ENCODE results near the gene ARFGEF3.
A peak's percentile ranks its signal among the peaks of the same experiment; 100 is the strongest.

Gene ARFGEF3

GRCh38 chr6:138370631-138371451 is 209.1 kb downstream of the ARFGEF3 start:
- DNase-seq = no peak

GRCh38 chr6:138371452-138371711 is 209.6 kb downstream of the ARFGEF3 start:
- DNase-seq = no peak

DNA sequence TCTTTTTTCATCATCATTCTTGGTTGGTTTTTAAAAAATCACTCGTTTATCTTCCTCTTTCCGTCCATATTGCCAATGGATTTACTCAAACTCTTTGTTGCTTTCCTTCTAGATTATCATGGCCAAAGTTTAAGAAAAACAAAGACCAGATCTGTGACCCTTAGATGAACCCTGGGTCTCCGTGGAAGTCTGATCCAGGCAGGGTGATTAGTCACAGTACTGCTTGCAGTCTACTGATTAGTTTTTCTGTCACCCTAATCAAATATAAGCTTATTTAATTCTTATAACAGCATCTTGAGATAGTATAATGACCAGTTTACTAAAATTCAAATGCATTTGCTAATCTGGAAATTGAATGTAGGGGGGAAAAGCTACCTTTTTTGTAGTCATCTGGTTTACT is 210.0 kb downstream of the ARFGEF3 start:
- DNase-seq = no peak

DNA sequence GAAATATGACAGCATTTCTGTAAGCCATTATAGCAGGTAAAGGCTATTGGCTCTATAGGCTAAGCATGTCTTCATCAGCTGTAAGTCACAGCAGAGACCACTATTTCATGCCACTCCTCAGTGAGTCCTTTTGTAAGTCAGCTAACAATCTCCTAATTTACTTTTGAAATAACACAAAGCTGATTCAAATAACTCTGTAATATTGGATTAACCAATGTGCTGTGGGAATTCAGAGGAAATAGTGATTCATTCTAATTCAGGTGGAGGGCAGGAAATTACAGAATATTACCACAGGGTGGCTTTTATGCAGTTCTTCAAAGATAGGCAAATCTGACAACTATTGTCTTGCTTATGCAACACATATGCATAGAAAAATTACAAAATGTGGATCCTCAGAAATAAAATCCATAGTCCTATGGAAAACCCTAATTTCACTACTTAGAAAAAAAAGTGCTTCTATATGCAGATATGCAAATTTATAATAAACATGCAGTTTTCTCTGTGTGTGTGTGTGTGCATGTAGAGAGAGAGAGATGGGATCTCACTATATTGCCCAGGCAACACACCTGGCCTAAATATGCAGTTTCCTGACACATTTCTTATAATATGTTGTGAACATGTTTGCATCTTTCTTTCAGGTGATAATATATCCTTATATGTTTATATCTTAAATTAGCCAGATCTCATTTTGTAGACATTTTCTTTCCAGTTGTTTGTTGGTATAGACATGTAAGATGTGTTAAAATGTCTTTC is 211.1 kb downstream of the ARFGEF3 start:
- DNase-seq = no peak

- no peak for DNase-seq
These were observed 212.5 kb downstream of the ARFGEF3 start for GRCh38 chr6:138374230-138374629.

GRCh38 chr6:138374815-138375214 is 213.1 kb downstream of the ARFGEF3 start:
- DNase-seq = no peak

DNA sequence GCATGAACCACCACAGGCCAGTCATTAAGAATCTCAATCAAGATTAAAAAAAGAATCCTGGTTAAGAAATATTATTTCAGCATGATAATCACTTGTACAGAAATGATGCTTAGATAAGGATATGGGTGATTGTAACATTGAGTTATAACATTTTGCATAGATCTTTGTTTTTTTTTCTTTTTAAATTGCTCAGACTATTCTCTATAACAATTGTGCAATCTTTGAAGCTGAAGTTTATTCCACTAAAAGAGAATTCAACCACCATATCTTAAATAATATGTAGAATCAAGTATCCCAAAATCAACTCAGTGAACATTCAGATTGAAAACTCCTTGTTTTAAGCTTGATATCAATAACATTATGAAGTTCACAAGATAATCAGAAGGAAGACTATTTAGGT is 215.3 kb downstream of the ARFGEF3 start:
- no peak for DNase-seq

DNA sequence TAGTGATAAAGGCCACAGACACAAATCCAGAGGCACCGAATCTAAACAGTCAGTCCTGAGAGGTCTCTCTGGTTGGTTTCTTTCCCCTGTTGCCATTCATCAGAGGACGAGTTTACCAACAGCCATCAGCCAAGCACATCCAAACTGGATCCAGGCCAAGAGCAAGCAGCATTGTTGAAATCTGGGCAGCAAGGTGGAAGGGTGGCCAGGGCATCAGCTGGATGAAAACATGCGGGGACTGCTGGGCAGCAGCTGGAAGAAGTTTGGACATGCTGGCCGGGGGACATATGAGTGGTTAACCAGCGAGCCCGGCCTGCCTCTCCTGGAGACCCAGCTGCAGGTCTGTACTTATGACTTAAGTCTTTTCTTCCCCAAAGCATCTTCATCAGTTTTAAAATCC is 216.1 kb downstream of the ARFGEF3 start, which contains the start of gene SMIM28:
Gene SMIM28, plus strand, starts transcription at position 62 of the 400 bp plus-strand sequence. Its CDS starts 168 bp downstream, at position 230.
- peak; percentile 81 for DNase-seq

DNA sequence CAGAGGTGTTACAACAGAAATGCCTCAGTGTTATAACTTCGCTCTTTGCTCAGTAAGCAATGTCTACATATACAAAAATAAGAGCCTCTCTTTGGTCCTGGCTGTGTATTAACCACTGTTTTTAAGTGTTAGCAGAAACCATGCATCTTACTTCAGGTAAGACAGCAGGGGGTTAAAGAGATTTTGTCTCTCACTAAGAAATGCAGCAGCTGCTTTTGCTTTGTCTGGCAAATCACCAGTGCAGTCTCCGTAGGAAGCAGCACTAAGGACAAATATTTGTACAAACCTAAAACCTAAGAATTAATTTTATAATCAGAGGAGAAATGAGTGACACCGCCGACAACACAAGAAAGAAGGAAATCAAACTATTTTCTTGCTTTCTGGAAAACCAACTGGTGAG is 216.7 kb downstream of the ARFGEF3 start:
- no peak for DNase-seq

DNA sequence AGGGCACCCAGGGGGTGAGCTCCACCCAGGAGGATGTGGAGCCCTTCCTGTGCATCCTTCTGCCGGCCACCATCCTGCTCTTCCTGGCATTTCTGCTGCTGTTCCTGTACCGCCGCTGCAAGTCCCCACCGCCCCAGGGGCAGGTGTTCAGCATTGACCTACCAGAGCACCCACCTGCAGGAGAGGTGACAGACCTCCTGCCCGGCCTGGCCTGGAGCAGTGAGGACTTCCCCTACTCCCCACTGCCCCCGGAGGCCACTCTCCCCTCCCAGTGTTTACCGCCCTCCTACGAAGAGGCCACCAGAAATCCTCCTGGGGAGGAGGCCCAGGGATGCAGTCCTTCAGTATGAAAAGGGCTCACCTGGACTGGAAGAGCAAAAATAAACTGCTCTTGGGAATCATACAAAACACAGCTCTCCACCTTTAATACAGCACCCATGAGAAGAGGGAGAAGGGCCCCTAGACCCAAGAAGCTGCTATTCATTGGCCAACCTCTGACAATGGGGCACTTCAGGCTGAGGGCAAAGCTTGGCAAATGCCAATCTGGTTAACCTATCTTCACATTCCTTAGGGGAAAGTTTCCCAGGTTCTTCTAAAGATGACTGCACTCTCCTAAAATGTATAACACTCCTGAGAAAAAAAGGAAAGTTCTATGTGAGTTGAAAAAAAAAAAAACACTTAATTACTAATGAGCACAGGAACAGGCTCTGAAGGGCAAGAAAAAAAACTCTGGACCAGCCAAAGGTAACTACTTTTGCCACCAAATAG is 220.9 kb downstream of the ARFGEF3 start:
- no peak for DNase-seq

DNA sequence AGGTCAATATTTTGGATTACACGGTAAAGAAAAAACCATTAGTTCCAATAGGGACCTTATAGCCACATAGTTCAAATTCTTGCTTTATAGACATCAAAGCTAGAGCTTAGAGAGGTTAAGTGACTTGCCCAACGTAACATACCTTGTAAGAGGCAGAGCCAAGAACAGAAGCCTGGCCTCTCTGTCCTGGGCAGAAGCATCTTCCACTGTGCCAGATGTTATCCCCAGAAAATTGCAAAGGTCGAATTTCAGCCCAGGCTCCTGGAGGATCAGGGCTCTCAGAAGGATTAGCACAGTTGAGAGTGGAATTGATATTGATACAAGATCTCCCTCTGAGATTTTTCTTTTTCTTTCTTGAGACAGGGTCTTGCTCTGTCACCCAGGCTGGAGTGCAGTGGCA is 222.0 kb downstream of the ARFGEF3 start:
- no peak for DNase-seq

GRCh38 chr6:138386897-138387296 is 225.2 kb downstream of the ARFGEF3 start:
- no peak for DNase-seq

DNA sequence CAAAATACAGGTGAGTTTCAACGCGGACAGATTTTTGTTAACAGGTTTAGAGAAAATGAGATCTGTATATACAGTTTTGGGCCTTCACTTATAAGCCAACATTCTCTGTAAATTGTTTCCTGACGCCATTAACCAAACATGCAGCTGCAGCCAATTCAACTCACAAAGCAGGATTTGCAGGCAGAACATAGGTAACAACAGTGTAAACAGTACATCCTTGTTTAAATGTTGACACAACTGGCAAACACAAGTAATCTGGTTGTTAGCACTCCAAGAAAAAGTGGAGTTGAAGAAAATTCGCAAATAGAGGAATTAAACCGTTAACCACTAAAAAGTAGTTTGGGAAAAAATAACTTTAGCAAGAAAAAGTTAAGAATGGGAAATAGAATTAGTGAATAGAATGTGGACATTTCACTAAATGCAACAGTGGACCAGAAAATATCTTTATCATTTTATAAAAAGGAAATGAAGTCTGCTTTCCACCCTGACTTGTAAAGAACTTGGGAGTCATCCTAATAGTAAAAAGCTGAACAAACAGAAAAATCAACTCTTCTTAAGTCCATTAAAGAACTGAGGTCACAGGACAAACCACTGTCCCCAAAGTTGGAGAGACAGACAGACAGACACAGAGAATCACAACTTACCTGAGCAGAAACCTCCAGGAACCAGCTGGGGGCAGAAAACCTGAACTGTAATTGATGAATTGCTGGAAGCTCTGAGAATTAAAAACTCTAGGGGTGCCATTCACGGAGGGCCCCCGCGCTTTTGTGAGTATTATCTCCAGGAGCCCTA is 226.0 kb downstream of the ARFGEF3 start:
- DNase-seq = peak; percentile 67

DNA sequence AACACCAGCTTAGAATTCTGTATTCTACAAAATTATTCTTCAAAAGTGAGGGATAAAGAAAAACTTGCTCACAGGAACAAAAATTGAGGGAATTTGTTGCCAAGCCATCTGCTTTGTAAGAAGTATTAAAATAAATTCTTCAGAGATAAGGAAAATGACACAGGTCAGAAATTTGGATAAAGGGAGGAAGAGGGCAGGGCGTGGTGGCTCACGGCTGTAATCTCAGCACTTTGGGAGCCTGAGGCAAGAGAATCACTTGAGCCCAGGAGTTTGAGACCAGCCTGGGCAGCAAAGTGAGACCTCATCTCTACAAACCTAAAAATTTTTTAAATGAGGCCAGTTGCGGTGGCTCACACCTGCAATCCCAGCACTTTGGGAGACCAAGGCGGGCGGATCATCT is 227.8 kb downstream of the ARFGEF3 start:
- DNase-seq = no peak
